Hepatocyte (in vitro differentiated cells): ENCODE results near the gene FEM1C.

Experiments
- CTCF ChIP-seq: fragments of 200-600 bp; sonication (generic); IDR thresholded peaks from 2 replicates; pipeline ENCODE4 v1.5.1; 2016; ENCODE audit warnings: antibody characterized with exemption, mild to moderate bottlenecking; ENCODE audit not compliant: poor library complexity
- EZH2 ChIP-seq: fragments of 200-600 bp; sonication (generic); IDR thresholded peaks from 2 replicates; pipeline ENCODE4 v1.6.1; 2016; ENCODE audit warnings: antibody characterized with exemption, mild to moderate bottlenecking, borderline replicate concordance
- EZH2phosphoT487 ChIP-seq: fragments of 200-600 bp; sonication (generic); IDR thresholded peaks from one replicate; pipeline ENCODE4 v1.6.1; 2018; ENCODE audit warnings: antibody characterized with exemption, mild to moderate bottlenecking, low read depth, moderate library complexity; ENCODE audit not compliant: unreplicated experiment, severe bottlenecking

GRCh38 chr5:115555084-115555633, 10.6 kb upstream of the FEM1C start:
- TF ChIP-seq CTCF (no peak), EZH2phosphoT487 (no peak), EZH2 (no peak)
